Ovary (tissue), 9 donors: ENCODE results near the gene RELL1. TPM values are rescaled to one million over a fixed set of nuclear protein-coding genes. Genes with fewer than 3 reads are reported as not detected.

ENCODE experiments used
- DNase-seq, 5 donors: peaks; one replicate each; pipeline ENCODE4 v3.0.0-alpha.2; 2019 to 2020
- H3K27ac ChIP-seq, 2 donors: fragments of 200-600 bp; one replicate each; pipeline versions ENCODE4 v1.5.1 to v1.8.0; 2019 to 2022
- H3K27me3 ChIP-seq: fragments of 200-600 bp; one replicate; pipeline ENCODE4 v1.8.0; 2022
- H3K36me3 ChIP-seq: fragments of 200-600 bp; sonication (generic); one replicate; pipeline ENCODE4 v1.5.1; 2019
- H3K4me1 ChIP-seq: one replicate; pipeline ENCODE4 v1.8.1; 2013; ENCODE audit warnings: mild to moderate bottlenecking, moderate library complexity; ENCODE audit not compliant: insufficient read depth
- H3K4me3 ChIP-seq: fragments of 200-600 bp; sonication (generic); one replicate; pipeline ENCODE4 v1.5.1; 2017
- H3K9me3 ChIP-seq, 2 donors: fragments of 200-600 bp in 1 of 2; sonication (generic) in 1 of 2; one replicate each; pipeline versions ENCODE4 v1.5.1 to v1.8.1; 2013 to 2019; ENCODE audit warnings: mild to moderate bottlenecking in 1 of 2, moderate library complexity in 1 of 2
- CTCF ChIP-seq, 3 donors: fragments of 450-650 bp in 2 of 3; fragments of 200-600 bp in 1 of 3; IDR thresholded peaks; one replicate each; pipeline versions ENCODE4 v1.5.1 to v1.8.0; 2016 to 2022; ENCODE audit warnings: antibody characterized with exemption in 3 of 3, mild to moderate bottlenecking in 1 of 3
- EP300 ChIP-seq: sonication (generic); formaldehyde crosslinking; IDR thresholded peaks from one replicate; pipeline ENCODE4 v1.6.1; 2017; ENCODE audit warnings: antibody characterized with exemption
- POLR2A ChIP-seq: fragments of 450-650 bp; IDR thresholded peaks from one replicate; pipeline ENCODE4 v1.6.1; 2017; ENCODE audit warnings: antibody characterized with exemption, mild to moderate bottlenecking, moderate library complexity
- WGBS, 3 donors: extraction: QIAGEN DNeasy Blood & Tissue Kit in 1 of 3; methylation state at CpG; one replicate each; pipeline versions ENCODE4 v1.1.5 to v1.1.7; 2013 to 2017; 5-methylcytosine and 5-hydroxymethylcytosine counted together
- intact Hi-C, 4 donors: fragments of 100-400 bp; cut with DNase I; formaldehyde crosslinking; loops; one replicate each; pipeline versions ENCODE4 v1.11.0 to v1.15.1; 2022 to 2023
- polyA plus RNA-seq, 2 donors: library from polyadenylated mRNA; stranded (reverse); fragments of 200-250 nt in 1 of 2; fragments of 350-450 nt in 1 of 2; fragmentation: Illumina TruSeq in 1 of 2; extraction: RNeasy Lipid Tissue Mini Kit (QIAGEN cat#74804) in 1 of 2; gene quantifications; one replicate each; pipeline ENCODE4 v1.2.3, GENCODE V29; 2013 to 2014
- total RNA-seq, 7 donors: library from RNA; depleted of rRNA in 2 of 7; stranded (reverse); fragments of >200 nt in 2 of 7; fragmentation: NEBNext Ultra II Directional in 3 of 7; extraction: Animal tissue kit (Norgen Biotek cat#: 25700) in 3 of 7; gene quantifications; one replicate each; pipeline versions ENCODE4 v1.1.0 to v1.2.4, GENCODE V29; 2016 to 2023
- donor health status: DM: no; HTN: no; CAD: no; lungs with moderate emphysema.
- donor health status: DM: no; HTN: no; CAD: no.
- donor health status: Bipolar disorder and iron deficiency.
- donor health status: DM: yes; HTN: yes; CAD: no.
- donor health status: DM: no; HTN: no; CAD: no.
- donor health status: DM: yes; HTN: yes; CAD: no.

Gene RELL1
- total and polyA plus RNA-seq, 9 donors = 4.1 to 31.4 (median 24.0) TPM

- TF ChIP-seq EP300 (no peak), CTCF (IDR thresholded peaks at IDR 0.05) (no peak), POLR2A (no peak)
- WGBS, 3 donors = 81 to 92% (median 86%) methylated on average over 9 of the region's 9 CpGs
- Histone ChIP-seq H3K9me3 (no peaks in the 10 kb centered on the region), H3K4me1 (no peaks in the 10 kb centered on the region), H3K27ac (no peak overlapping the region), H3K4me3 (no peak overlapping the region), H3K27me3 (no peaks in the 10 kb centered on the region), H3K36me3 (no peaks in the 10 kb centered on the region)
- DNase-seq = no peak
- intact Hi-C loops = no loop called here
These were observed 98.0 kb downstream of the RELL1 start for GRCh38 chr4:37588150-37588549.

- no peaks in the 10 kb centered on the region for H3K27me3 ChIP-seq
- no peaks in the 10 kb centered on the region for H3K9me3 ChIP-seq
- H3K4me1 ChIP-seq = no peaks in the 10 kb centered on the region
- H3K27ac ChIP-seq = no peak overlapping the region
- no peak overlapping the region for H3K4me3 ChIP-seq
- DNase-seq = no peak
- 45 to 64% (median 46%) methylated on average over 6 of the region's 6 CpGs for WGBS, 3 donors
- H3K36me3 ChIP-seq = no peaks in the 10 kb centered on the region
- TF ChIP-seq POLR2A (no peak), CTCF (IDR thresholded peaks at IDR 0.05) (no peak), EP300 (no peak)
- intact Hi-C loops = no loop called here
These were observed 100.0 kb downstream of the RELL1 start for GRCh38 chr4:37586194-37586593.

- WGBS, 3 donors = 59 to 72% (median 69%) methylated on average over 9 of the region's 9 CpGs
- H3K27ac ChIP-seq = no peak overlapping the region
- intact Hi-C loops = no loop called here
- H3K4me1 ChIP-seq = no peaks in the 10 kb centered on the region
- H3K27me3 ChIP-seq = no peaks in the 10 kb centered on the region
- H3K4me3 ChIP-seq = no peak overlapping the region
- H3K9me3 ChIP-seq = no peaks in the 10 kb centered on the region
- no peaks in the 10 kb centered on the region for H3K36me3 ChIP-seq
- DNase-seq = no peak
- TF ChIP-seq CTCF (IDR thresholded peaks at IDR 0.05) (no peak), POLR2A (no peak)
These were observed 101.6 kb downstream of the RELL1 start for GRCh38 chr4:37584493-37585060.

GRCh38 chr4:37584071-37584470 lies 102.1 kb downstream of the RELL1 start:
- Histone ChIP-seq H3K36me3 (no peaks in the 10 kb centered on the region), H3K4me3 (no peak overlapping the region), H3K4me1 (no peaks in the 10 kb centered on the region), H3K27ac (no peak overlapping the region), H3K9me3 (no peaks in the 10 kb centered on the region), H3K27me3 (no peaks in the 10 kb centered on the region)
- intact Hi-C loops = no loop called here
- 78 to 87% (median 87%) methylated on average over 8 of the region's 8 CpGs for WGBS, 3 donors
- no peak for DNase-seq
- no peak for TF ChIP-seq CTCF (IDR thresholded peaks at IDR 0.05)
- no peak for TF ChIP-seq EP300
- TF ChIP-seq POLR2A = no peak
